ENCODE measurements around the gene LRRIQ3. TPM values are rescaled to one million over a fixed set of nuclear protein-coding genes. Genes with fewer than 3 reads are reported as not detected.

Gene LRRIQ3, protein sequence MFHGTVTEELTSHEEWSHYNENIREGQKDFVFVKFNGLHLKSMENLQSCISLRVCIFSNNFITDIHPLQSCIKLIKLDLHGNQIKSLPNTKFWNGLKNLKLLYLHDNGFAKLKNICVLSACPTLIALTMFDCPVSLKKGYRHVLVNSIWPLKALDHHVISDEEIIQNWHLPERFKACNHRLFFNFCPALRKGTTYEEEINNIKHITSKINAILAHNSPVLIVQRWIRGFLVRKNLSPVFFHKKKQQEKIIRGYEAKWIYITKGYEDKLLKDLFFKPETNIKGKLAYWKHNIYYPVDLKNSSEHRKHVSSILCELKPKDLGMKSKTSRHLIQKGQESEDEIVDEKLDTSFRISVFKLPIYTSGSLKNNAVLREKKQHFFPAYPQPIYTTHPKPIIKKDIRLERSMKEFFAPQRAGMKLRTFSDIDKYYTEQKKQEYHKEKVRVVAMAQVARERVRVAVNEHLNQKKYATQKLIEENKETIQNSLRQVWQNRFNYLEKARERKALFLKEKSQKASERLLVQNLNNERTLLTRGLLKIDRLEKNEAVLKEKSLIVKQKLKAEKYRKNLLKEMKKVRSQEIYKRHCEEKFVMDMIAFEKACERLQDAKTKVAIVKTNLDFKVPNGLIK
- under 0.01 and 0.86 TPM in 2 replicates for total RNA-seq

DNA sequence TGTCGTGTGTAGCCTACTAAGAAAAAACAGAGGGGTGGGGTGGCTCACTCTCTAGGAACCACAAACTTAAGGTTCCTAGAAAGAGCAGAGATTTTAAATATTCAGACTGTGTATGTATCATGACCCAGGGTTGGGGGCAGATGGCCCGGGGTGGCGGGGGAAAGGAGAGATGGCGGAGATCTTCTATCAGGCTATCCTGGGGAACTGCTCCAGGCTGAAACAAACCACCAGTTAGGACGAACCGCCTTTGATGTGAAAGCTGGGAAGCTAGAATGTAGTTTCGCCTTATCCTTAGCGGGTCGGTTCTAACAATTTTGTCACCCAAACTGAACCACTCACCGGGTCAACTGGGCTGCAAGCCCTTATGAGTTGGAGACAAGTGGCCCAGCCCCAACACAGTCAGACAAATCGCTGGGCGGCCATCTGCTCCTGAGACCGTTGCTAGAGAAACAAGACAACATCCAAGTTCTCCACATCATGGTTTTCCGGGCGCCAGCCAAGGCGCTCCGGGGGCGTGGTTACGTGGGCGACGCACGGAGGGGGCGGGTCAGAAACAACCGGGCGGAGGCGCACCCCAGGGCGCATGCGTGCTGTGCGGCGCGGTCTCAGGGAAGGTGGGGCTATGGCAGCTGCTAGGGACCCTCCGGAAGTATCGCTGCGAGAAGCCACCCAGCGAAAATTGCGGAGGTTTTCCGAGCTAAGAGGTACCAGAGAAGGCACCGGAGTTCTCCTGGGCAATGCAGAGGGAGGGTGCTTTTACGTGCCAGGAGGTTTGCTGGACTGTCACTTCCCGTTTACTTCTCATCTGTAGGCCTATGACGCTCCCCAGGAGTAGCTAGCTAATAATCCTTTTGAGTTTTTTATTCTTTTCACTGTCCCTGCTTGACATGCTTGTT, at the start of gene LRRIQ3, which contains the start of gene FPGT:
LRRIQ3 (minus strand) TSS at position 520 of the 896 bp plus-strand sequence. CDS start 14,492 bp downstream, outside the sequence.
FPGT (plus strand) TSS at position 586 of the 896 bp plus-strand sequence; CDS start at position 623, 37 bp downstream.

DNA sequence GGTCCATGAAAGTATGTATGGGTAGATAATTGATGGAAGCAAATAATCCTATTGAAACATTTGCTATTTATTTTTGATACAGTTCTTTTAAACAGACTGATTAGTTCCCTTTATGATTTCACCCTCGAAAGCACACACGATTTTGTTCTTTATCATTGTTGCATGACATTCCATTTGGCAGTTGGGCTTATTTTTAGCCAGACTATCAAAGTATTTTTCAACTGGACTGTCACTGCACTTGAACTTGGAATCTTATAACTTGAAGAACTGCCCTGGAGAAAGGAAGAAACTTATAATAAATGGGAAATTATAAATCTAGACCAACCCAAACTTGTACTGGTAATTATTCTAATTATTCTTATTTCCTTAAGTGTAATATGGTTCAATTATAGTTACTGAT, 37.2 kb upstream of the LRRIQ3 start, which contains the start of gene TNNI3K:
TNNI3K (plus strand) TSS at position 235 of the 400 bp plus-strand sequence; CDS start at position 300, 65 bp downstream.

Other genes with a start within 250 kb of the LRRIQ3 start
- gene FPGT, start 66 bp upstream of the LRRIQ3 start, total RNA-seq: 10.1 and 14.3 TPM in 2 replicates
- 0.10 TPM in 1 of 2 replicates, not detected in the other for gene TNNI3K, start 37.2 kb upstream of the LRRIQ3 start, total RNA-seq